ENCODE data around the gene NBEA.

NBEA gene

DNA sequence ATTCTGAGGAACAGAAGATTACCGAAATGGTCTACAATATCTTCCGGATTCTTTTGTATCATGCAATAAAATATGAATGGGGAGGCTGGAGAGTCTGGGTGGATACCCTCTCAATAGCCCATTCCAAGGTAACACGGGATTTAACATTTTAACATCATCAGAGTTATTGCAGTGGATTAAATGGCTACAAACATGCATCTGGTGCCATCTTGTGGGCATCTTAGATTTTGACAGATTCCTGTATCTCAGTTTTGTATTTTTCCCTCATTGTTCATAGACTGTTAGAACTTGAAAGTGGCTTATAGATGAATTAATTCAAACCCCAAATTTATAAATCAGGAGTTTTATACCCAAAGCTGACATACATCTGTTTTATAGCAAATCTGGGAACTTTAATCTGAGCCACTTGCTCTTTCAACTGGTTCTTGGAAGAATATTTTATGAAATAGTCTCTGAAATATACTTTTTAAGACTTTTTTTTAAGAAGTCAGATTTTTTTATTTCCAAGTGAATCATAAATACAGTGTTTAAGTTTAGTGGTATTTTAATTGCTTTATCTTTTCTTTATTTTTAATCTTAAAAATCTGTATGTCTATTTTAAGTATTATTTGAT, 215.2 kb downstream of the NBEA start (continued):
- no peak for TF ChIP-seq ZNF791 (tag by site-specific recombination; IDR thresholded peaks at IDR 0.05)
- 0 out of 2 replicates have a peak, but pooled peaks have one; percentile 23 for TF ChIP-seq ZNF660 (tag by site-specific recombination; IDR thresholded peaks at IDR 0.05)

DNA sequence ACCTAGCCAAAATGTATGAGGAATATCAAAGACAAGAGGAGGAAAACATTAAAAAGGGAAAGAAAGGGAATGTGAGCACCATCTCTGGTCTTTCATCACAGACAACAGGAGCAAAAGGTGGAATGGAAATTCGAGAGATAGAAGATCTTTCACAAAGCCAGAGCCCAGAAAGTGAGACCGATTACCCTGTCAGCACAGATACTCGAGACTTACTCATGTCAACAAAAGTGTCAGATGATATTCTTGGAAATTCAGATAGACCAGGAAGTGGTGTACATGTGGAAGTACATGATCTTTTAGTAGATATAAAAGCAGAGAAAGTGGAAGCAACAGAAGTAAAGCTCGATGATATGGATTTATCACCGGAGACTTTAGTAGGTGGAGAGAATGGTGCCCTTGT, 217.0 kb downstream of the NBEA start:
- no peak for TF ChIP-seq MYNN (tag by site-specific recombination; IDR thresholded peaks at IDR 0.05; ENCODE audit: borderline replicate concordance)
- TF ChIP-seq HOXD13 (CRISPR knock-in tag; IDR thresholded peaks at IDR 0.05; ENCODE audit: borderline replicate concordance): no peak
- TF ChIP-seq ZNF704 (tag by site-specific recombination; IDR thresholded peaks at IDR 0.05): no peak
- TF ChIP-seq KLF8 (tag by site-specific recombination; IDR thresholded peaks at IDR 0.05): no peak
- no peak for TF ChIP-seq PRDM10 (tag by site-specific recombination; IDR thresholded peaks at IDR 0.05)
- Histone ChIP-seq H3K27ac (ENCODE audit: extremely low read depth, low read depth, low read length) (no peak overlapping the region), H3K9me3 (ENCODE audit: control insufficient read depth, insufficient read depth, low read depth, low read length) (no peaks in the 10 kb centered on the region), H3K36me3 (ENCODE audit: control insufficient read depth in 2 of 2, insufficient read depth in 1 of 2, low read length in 2 of 2) (peaks cover 0 to 7% of the 10 kb centered on the region in 2 experiments; a peak in 2 of 3 replicates), H3K4me3 (ENCODE audit: low read depth, low read length) (no peak overlapping the region), H3K4me1 (ENCODE audit: control insufficient read depth, insufficient read depth, low read length) (no peaks in the 10 kb centered on the region)
- ChIA-PET CTCF (interaction anchor here (1.3 kb wide), 1 partner anchor 1228 kb away, joined by 3 read pairs; no protein-coding TSS in a partner anchor), POLR2A (no interaction called here)

DNA sequence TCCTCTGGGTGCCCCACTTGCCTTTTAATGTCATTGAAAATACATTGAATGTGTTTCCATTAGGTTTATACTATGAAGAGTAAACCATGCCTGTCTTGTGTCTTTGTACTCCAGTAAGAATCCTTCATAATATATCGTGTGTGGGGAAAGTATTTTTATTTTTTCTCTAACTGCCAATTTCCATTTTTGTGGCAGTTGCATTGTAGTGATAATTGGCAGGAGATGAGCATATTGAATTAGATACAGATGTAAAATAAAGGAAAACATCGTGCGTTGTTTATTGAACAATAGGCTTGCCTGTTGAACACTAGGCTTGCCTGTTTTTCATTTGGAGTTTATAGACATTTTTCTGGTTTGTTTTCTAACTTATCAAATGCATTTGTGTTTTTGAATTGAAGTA, 218.8 kb downstream of the NBEA start:
- H3K4me3 ChIP-seq (ENCODE audit: low read depth, low read length): no peak overlapping the region
- H3K27ac ChIP-seq (ENCODE audit: extremely low read depth, low read depth, low read length): no peak overlapping the region
- H3K9me3 ChIP-seq (ENCODE audit: control insufficient read depth, insufficient read depth, low read depth, low read length): no peaks in the 10 kb centered on the region
- CTCF ChIA-PET: interaction anchor here (0.6 kb wide), 1 partner anchor 851 kb away, joined by 3 read pairs; no protein-coding TSS in a partner anchor
- no peaks in the 10 kb centered on the region for H3K4me1 ChIP-seq (ENCODE audit: control insufficient read depth, insufficient read depth, low read length)
- TF ChIP-seq, protein P1, sequence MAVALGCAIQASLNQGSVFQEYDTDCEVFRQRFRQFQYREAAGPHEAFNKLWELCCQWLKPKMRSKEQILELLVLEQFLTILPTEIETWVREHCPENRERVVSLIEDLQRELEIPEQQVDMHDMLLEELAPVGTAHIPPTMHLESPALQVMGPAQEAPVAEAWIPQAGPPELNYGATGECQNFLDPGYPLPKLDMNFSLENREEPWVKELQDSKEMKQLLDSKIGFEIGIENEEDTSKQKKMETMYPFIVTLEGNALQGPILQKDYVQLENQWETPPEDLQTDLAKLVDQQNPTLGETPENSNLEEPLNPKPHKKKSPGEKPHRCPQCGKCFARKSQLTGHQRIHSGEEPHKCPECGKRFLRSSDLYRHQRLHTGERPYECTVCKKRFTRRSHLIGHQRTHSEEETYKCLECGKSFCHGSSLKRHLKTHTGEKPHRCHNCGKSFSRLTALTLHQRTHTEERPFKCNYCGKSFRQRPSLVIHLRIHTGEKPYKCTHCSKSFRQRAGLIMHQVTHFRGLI (tag by site-specific recombination; IDR thresholded peaks at IDR 0.05): no peak
- TF ChIP-seq ZNF830 (tag by site-specific recombination; IDR thresholded peaks at IDR 0.05; ENCODE audit: low read depth) (no peak), ZNF473 (tag by site-specific recombination; IDR thresholded peaks at IDR 0.05) (no peak)
- POLR2A ChIA-PET: no interaction called here
- H3K36me3 ChIP-seq (ENCODE audit: control insufficient read depth in 2 of 2, insufficient read depth in 1 of 2, low read length in 2 of 2): peaks cover 0 to 7% of the 10 kb centered on the region in 2 experiments; a peak in 1 of 3 replicates

DNA sequence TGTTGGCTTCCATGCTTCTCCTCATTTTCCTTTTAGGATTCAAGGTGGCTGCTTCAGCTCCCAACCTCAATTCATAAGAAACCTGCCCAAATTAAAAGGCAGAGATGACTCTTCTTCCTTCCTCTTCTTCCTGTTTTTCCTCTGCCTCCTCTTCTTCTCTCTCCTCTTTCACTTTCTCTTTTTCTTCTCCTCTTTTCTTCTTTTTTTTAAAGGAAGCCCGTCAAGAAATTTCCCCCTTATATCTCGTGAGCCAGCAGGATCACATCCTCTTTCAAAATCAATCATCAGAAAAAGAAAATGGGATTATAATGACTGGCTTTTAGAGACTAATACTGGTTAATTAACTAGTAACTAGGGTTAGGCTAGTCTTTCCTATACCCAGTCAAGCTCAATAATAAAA, 220.3 kb downstream of the NBEA start:
- no peak overlapping the region for H3K27ac ChIP-seq (ENCODE audit: extremely low read depth, low read depth, low read length)

More for the DNA sequence above, 220.3 kb downstream of the NBEA start:
- Histone ChIP-seq H3K4me3 (ENCODE audit: low read depth, low read length) (no peak overlapping the region), H3K4me1 (ENCODE audit: control insufficient read depth, insufficient read depth, low read length) (no peaks in the 10 kb centered on the region), H3K36me3 (ENCODE audit: control insufficient read depth in 2 of 2, insufficient read depth in 1 of 2, low read length in 2 of 2) (peaks cover 0 to 7% of the 10 kb centered on the region in 2 experiments; a peak in 1 of 3 replicates), H3K9me3 (ENCODE audit: control insufficient read depth, insufficient read depth, low read depth, low read length) (no peaks in the 10 kb centered on the region)
- ChIA-PET POLR2A (no interaction called here), CTCF (no interaction called here)
- TF ChIP-seq SP7 (tag by site-specific recombination; IDR thresholded peaks at IDR 0.05) (no peak), ZBTB6 (tag by site-specific recombination; IDR thresholded peaks at IDR 0.05) (no peak)
